CD4-positive, CD25-positive, alpha-beta regulatory T cell (primary cell): ENCODE results near the gene COMMD8. TPM values are rescaled to one million over a fixed set of nuclear protein-coding genes. Genes with fewer than 3 reads are reported as not detected.

Experiments
- ATAC-seq, 2 donors: fragments of 150-1000 bp; cut with Tn5 transposase; one replicate each; pipeline ENCODE4 v1.10.0; 2021; ENCODE audit warnings: low read depth in 2 of 2, moderate number of reproducible peaks in 2 of 2, moderate library complexity in 1 of 2
- DNase-seq, 3 donors: peaks; one replicate each; pipeline versions ENCODE4 v3.0.0 to v3.0.0-alpha.2; 2012 to 2022; ENCODE audit warnings: mixed read lengths in 1 of 3
- H3K27ac ChIP-seq: one replicate; pipeline ENCODE4 v1.7.0; 2013; ENCODE audit warnings: mild to moderate bottlenecking, low read length; ENCODE audit not compliant: insufficient read depth, poor library complexity, severe bottlenecking
- H3K27me3 ChIP-seq: one replicate; pipeline ENCODE4 v1.7.0; 2013; ENCODE audit warnings: low read length; ENCODE audit not compliant: control insufficient read depth, insufficient read depth
- H3K36me3 ChIP-seq: one replicate; pipeline ENCODE4 v1.7.0; 2013; ENCODE audit warnings: mild to moderate bottlenecking, low read length, moderate library complexity; ENCODE audit not compliant: control insufficient read depth, insufficient read depth
- H3K4me1 ChIP-seq: 2 replicates; pipeline ENCODE4 v1.7.0; 2013; ENCODE audit warnings: mild to moderate bottlenecking, low read length; ENCODE audit not compliant: insufficient read depth, control insufficient read depth, poor library complexity, severe bottlenecking
- H3K4me3 ChIP-seq: one replicate; pipeline ENCODE4 v1.7.0; 2013; ENCODE audit warnings: low read depth, mild to moderate bottlenecking, low read length, moderate library complexity
- H3K9me3 ChIP-seq, 2 experiments: 1 replicate in 1 of 2; 2 replicates in 1 of 2; pipeline ENCODE4 v1.7.0; 2013; ENCODE audit warnings: low read length in 2 of 2, mild to moderate bottlenecking in 1 of 2, moderate library complexity in 1 of 2; ENCODE audit not compliant: control insufficient read depth in 2 of 2
- H3K27ac Mint-ChIP-seq, 3 donors: one replicate each; pipeline ENCODE4 v1.8.0; 2020 to 2022; ENCODE audit warnings: mild to moderate bottlenecking in 3 of 3, mixed read lengths in 3 of 3, moderate library complexity in 2 of 3
- H3K27me3 Mint-ChIP-seq: one replicate; pipeline ENCODE4 v1.8.0; 2022; ENCODE audit warnings: mild to moderate bottlenecking, mixed read lengths
- H3K36me3 Mint-ChIP-seq: one replicate; pipeline ENCODE4 v1.8.0; 2020; ENCODE audit warnings: mixed read lengths
- H3K4me1 Mint-ChIP-seq, 4 donors: one replicate each; pipeline ENCODE4 v1.8.0; 2020 to 2022; ENCODE audit warnings: mixed read lengths in 4 of 4, mild to moderate bottlenecking in 1 of 4
- H3K4me3 Mint-ChIP-seq, 4 donors: one replicate each; pipeline ENCODE4 v1.8.0; 2020 to 2022; ENCODE audit warnings: mild to moderate bottlenecking in 4 of 4, mixed read lengths in 4 of 4, moderate library complexity in 3 of 4
- H3K9me3 Mint-ChIP-seq, 7 donors: one replicate each; pipeline ENCODE4 v1.8.0; 2020 to 2022; ENCODE audit warnings: mixed read lengths in 7 of 7, mild to moderate bottlenecking in 3 of 7, moderate library complexity in 2 of 7
- polyA plus RNA-seq, 4 donors: library from polyadenylated mRNA; unstranded; fragments of 300-500 nt; fragmentation: Illumina TruSeq; gene quantifications; one replicate each; pipeline ENCODE4 v1.2.3, GENCODE V29; 2021
- total RNA-seq: library from RNA; stranded (reverse); gene quantifications from one replicate; pipeline ENCODE4 v1.2.3, GENCODE V29; 2022

The COMMD8 gene
- total and polyA plus RNA-seq, 5 donors from 2014 or later, result 9.3 to 52.8 (median 39.1) TPM

DNA sequence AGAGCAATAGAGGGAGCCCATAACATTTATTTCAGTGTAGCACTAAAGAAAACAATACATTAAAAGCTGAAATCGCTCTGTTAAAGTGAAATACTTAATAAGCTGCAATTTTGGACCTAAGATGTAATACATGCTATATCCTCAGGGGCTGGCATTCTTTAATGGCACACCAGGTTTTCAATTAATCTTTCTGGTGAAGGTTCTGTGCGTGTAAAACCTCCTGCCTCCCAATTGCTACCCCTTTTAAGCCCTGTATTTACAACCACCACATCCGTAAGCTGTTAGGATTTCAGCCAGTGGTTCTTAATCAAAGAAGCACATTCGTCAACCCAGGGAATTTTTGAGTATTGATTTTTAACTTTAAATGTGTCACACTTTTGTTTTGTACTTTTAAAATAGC, 7.6 kb upstream of the COMMD8 start:
- no peak for ATAC-seq
- Histone ChIP-seq H3K27ac (no peak overlapping the region), H3K36me3 (no peaks in the 10 kb centered on the region)

DNA sequence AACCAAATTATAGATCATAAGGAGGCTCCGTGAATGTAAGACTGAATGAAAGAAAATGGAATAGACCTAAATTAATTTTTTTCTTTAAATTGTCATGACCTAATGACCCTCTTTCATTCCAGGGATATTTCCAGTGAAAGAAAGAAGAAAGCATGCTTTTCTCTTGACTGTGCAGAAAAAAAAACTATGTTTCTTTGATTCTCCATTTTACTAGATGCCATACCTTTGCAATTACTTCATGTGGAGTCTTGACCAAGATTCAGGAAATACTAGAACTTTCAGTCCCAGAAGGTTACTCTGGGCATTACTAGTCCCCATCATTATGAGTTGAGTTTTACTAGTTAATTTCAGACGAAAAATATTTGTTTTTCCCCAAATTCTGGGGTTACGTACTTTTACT, 6.4 kb upstream of the COMMD8 start:
- ATAC-seq (no peak), DNase-seq (no peak)

More for the DNA sequence above, 7.6 kb upstream of the COMMD8 start:
- Mint-ChIP-seq H3K9me3 (no peaks in the 10 kb centered on the region), H3K36me3 (no peaks in the 10 kb centered on the region), H3K27me3 (peaks cover 40% of the 10 kb centered on the region), H3K27ac (no peak overlapping the region), H3K4me3 (no peak overlapping the region), H3K4me1 (no peaks in the 10 kb centered on the region)
- DNase-seq, result no peak
- H3K9me3 ChIP-seq, result no peaks in the 10 kb centered on the region
- H3K4me1 ChIP-seq, result no peaks in the 10 kb centered on the region
- H3K4me3 ChIP-seq, result no peak overlapping the region
- peaks cover 17% of the 10 kb centered on the region for H3K27me3 ChIP-seq

DNA sequence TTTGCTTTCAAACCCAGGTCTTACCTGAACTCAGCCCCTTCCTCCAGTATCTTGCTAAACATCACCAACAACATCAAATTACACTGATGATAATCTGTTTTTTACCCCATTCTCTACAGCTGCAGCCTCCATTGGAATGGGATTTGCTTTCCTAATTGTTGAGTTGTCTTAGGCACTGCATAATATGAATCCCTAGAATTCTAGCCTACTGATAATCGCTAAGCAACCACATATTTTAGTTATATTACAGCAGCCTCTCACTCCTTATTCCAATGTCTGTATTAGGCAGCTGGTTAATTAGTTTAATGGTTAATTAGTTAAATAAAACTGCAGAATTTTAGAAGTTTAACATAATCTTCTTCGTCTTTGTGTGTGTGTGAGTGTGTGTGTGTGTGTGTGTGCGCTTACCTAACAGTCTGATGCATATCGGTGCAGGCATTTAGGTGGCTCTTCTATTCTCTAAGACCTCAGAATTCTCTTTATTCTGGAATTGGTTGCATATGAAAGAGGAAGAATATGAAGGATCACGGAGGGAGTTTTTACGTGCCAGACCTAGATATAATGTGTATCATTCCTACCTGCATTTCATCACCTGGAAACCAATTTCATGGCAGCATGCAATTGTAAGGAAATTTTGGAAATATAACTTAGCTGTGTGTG, 5.3 kb upstream of the COMMD8 start:
- DNase-seq (no peak), ATAC-seq (no peak)
- Mint-ChIP-seq H3K4me1 (peaks cover under 1 to 2% (median 1%) of the 10 kb centered on the region in 4 donors), H3K27me3 (peaks cover 32% of the 10 kb centered on the region), H3K27ac (no peak overlapping the region), H3K36me3 (no peaks in the 10 kb centered on the region), H3K9me3 (no peaks in the 10 kb centered on the region), H3K4me3 (no peak overlapping the region)
- H3K27me3 ChIP-seq, result peaks cover 17% of the 10 kb centered on the region
- H3K9me3 ChIP-seq, result no peaks in the 10 kb centered on the region
- peaks cover 4% of the 10 kb centered on the region for H3K4me1 ChIP-seq
- no peaks in the 10 kb centered on the region for H3K36me3 ChIP-seq
- H3K27ac ChIP-seq, result no peak overlapping the region
- H3K4me3 ChIP-seq, result no peak overlapping the region

More for the DNA sequence above, 6.4 kb upstream of the COMMD8 start:
- H3K9me3 Mint-ChIP-seq, result no peaks in the 10 kb centered on the region
- no peaks in the 10 kb centered on the region for H3K9me3 ChIP-seq
- no peaks in the 10 kb centered on the region for H3K4me1 Mint-ChIP-seq
- H3K36me3 Mint-ChIP-seq, result no peaks in the 10 kb centered on the region
- H3K27me3 ChIP-seq, result peaks cover 17% of the 10 kb centered on the region
- no peak overlapping the region for H3K27ac Mint-ChIP-seq
- H3K36me3 ChIP-seq, result no peaks in the 10 kb centered on the region
- no peaks in the 10 kb centered on the region for H3K4me1 ChIP-seq
- H3K27me3 Mint-ChIP-seq, result peaks cover 37% of the 10 kb centered on the region
- H3K4me3 ChIP-seq, result no peak overlapping the region
- H3K27ac ChIP-seq, result no peak overlapping the region
- H3K4me3 Mint-ChIP-seq, result no peak overlapping the region

DNA sequence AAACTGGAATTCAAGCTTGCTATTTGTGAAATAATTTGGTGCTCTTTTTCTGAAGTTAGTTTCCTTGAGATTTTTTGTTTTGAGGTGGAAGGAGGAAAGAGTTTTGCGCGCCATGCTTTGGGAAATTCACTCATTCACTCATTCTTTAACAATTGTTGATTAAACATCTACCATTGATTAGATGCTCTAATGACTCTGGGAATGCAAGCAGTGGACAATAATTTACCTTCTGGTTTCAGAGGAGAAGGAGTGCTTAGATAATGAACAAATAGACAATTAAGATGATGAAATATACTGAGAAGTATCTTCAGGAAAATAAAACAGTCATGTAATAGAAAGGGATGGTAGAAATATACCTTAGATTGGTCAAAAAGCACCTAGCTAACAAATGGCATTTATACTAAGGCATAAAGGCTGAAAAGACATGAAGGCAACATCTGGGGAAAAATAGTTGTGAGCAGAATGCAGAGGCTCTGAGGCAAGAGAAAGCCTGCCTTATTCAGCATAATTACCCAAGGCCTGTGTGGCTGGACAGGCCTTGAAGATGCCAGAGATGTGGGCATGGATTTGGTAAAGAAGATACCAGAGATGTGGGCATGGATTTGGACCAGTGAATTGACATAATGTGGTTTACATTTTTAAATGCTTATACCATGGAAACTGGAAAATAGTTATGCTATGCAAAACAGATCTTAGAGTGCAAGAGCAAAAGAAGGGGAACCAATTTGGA, 2.7 kb upstream of the COMMD8 start:
- Mint-ChIP-seq H3K27me3 (peaks cover 16% of the 10 kb centered on the region), H3K9me3 (no peaks in the 10 kb centered on the region), H3K4me3 (peak overlapping the region in 1 of 4 donors; percentile 77), H3K27ac (no peak overlapping the region), H3K4me1 (peaks cover 17 to 27% (median 25%) of the 10 kb centered on the region in 4 donors), H3K36me3 (no peaks in the 10 kb centered on the region)
- peaks cover 17% of the 10 kb centered on the region for H3K4me1 ChIP-seq
- peaks cover 9% of the 10 kb centered on the region for H3K27me3 ChIP-seq
- H3K4me3 ChIP-seq, result no peak overlapping the region
- no peaks in the 10 kb centered on the region for H3K36me3 ChIP-seq
- H3K9me3 ChIP-seq, result no peaks in the 10 kb centered on the region
- no peak for DNase-seq
- no peak overlapping the region for H3K27ac ChIP-seq
- ATAC-seq, result no peak

DNA sequence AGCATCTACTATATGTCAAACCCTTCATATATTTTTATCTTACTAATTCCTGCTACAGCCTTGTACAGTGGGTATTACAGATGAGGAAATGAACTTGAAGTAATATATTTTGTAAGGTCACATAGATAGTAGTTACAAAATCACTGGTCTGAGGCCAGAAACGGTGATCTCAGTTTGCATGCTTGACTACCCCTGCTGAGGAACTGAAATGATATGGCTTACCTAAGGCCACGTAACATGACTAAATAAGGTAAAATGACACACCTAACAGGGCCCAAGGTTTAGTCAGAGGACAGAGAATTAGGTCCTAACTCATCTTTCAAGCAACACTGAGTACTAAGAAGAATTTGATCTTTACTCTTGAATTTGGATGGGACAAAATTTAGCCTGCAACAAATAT, 1.5 kb upstream of the COMMD8 start:
- no peak overlapping the region for H3K27ac ChIP-seq
- no peak overlapping the region for H3K4me3 ChIP-seq
- Mint-ChIP-seq H3K27ac (no peak overlapping the region), H3K9me3 (no peaks in the 10 kb centered on the region), H3K36me3 (no peaks in the 10 kb centered on the region), H3K27me3 (peaks cover 10% of the 10 kb centered on the region), H3K4me3 (peak overlapping the region in 1 of 4 donors; percentile 43), H3K4me1 (peaks cover 26 to 36% (median 32%) of the 10 kb centered on the region in 4 donors)
- peaks cover 7% of the 10 kb centered on the region for H3K27me3 ChIP-seq
- H3K4me1 ChIP-seq, result peaks cover 17% of the 10 kb centered on the region
- no peaks in the 10 kb centered on the region for H3K36me3 ChIP-seq
- DNase-seq, result no peak
- no peak for ATAC-seq
- no peaks in the 10 kb centered on the region for H3K9me3 ChIP-seq

DNA sequence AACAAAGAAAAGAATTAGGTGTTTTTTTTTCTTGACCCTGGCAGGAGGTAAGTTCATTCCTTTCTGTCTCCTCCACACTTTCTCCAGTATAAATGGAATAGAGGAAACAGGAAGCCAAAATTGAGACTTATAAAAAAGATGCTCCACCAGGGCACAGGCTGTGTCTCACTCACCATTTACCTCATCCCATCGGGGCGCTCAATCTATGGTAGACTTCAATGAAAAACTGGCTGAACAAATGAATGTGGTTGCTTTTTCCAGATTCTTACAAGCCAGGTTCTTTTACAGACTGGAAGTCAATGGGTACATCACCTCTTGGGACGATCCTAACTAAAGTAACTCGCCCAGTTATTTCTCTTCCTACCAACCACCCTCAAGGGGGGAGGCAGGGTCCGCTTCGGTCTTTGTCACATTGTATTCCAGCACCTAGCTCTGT, 685 bp downstream of the COMMD8 start:
- H3K4me3 ChIP-seq, result peak overlapping the region; percentile 83
- ATAC-seq, result no peak
- H3K9me3 Mint-ChIP-seq, result no peaks in the 10 kb centered on the region

DNA sequence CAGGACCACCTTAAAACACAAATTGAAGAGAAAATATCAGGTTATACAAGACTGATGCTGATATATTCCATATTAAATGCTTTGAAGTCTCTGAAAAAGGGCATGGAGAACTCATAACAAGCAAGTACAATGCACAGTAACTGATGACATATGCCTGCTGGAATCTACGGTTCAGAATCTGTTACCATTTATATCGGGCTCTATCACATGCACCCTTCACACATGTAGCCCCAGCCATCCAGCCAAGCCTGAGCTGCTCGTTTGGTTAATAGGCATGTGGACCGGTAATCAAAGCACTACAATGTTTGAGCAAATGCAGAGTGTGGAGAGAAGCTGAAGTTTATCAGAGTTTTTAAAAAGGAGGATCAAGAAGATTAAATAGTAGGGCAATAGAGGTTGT, 11.8 kb downstream of the COMMD8 start:
- no peak overlapping the region for H3K4me3 Mint-ChIP-seq
- H3K27me3 ChIP-seq, result no peaks in the 10 kb centered on the region
- H3K36me3 ChIP-seq, result peaks cover 36% of the 10 kb centered on the region
- no peak overlapping the region for H3K4me3 ChIP-seq
- no peaks in the 10 kb centered on the region for H3K27me3 Mint-ChIP-seq
- H3K4me1 Mint-ChIP-seq, result peaks cover 6 to 10% (median 6%) of the 10 kb centered on the region in 4 donors
- DNase-seq, result no peak
- ATAC-seq, result no peak
- no peaks in the 10 kb centered on the region for H3K4me1 ChIP-seq
- no peak overlapping the region for H3K27ac ChIP-seq
- H3K27ac Mint-ChIP-seq, result peak overlapping the region in 1 of 3 donors; percentile 39
- peaks cover 27% of the 10 kb centered on the region for H3K36me3 Mint-ChIP-seq
- H3K9me3 Mint-ChIP-seq, result no peaks in the 10 kb centered on the region
- no peaks in the 10 kb centered on the region for H3K9me3 ChIP-seq

More for the DNA sequence above, 685 bp downstream of the COMMD8 start:
- no peak for DNase-seq
- Histone ChIP-seq H3K9me3 (no peaks in the 10 kb centered on the region), H3K27ac (peak overlapping the region; percentile 83), H3K27me3 (no peaks in the 10 kb centered on the region), H3K36me3 (peaks cover 13% of the 10 kb centered on the region), H3K4me1 (peaks cover 17% of the 10 kb centered on the region)
- H3K4me1 Mint-ChIP-seq, result peaks cover 38 to 53% (median 50%) of the 10 kb centered on the region in 4 donors
- peak overlapping the region; percentile 70 to 94 (median 91) for H3K27ac Mint-ChIP-seq
- H3K27me3 Mint-ChIP-seq, result no peaks in the 10 kb centered on the region
- peaks cover 14% of the 10 kb centered on the region for H3K36me3 Mint-ChIP-seq
- H3K4me3 Mint-ChIP-seq, result peak overlapping the region; percentile 91 to 96 (median 92)
